ENCODE data around the gene KPNB1. TPM values are rescaled to one million over a fixed set of nuclear protein-coding genes. Genes with fewer than 3 reads are reported as not detected.

KPNB1 gene
- total RNA-seq, 1 donor from 2014 or later, result 350 TPM

DNA sequence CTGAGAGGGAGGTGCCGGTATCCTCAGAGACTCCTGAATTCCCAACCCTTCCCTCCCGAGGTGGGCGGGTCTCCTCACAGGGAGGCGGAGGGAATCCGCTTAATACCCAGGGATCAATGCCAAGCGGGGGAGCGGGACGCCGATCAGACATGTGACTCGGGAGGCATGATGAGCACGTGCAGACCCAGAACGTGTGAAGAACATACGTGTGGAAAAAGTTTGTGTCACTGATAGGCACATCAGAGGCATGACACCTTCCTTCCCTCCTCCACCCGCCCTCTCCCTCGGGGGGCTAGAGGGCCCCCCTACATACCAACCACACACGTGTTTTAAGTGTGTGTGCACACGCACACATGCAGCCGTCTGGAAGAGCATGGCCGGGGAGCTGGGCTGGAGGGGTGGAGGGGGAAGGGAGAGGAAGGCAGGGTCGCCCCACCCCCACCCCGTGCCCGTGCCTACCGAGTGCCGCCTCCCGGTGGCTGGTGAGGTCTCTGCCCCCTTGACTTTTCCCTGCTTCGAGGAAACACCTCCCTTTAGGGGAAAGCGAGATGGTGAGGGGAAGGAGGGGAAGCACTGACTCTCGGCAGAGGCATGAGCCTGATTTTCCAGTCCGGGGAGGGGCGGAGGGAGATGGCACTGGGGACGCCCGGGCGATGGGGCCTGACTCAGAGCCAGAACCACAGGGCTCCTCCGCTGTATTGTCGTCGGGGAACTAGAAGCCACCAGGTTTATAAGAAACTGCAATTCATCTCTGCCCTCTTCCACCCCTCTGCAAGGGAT lies 71.2 kb downstream of the KPNB1 start:
- no peak overlapping the region for H3K4me3 Mint-ChIP-seq (ENCODE audit: unreplicated experiment)
- H3K27me3 Mint-ChIP-seq (ENCODE audit: unreplicated experiment), result peaks cover 18% of the 10 kb centered on the region
- peaks cover 11% of the 10 kb centered on the region for H3K4me1 Mint-ChIP-seq (ENCODE audit: low read depth, unreplicated experiment)
- H3K9me3 Mint-ChIP-seq (ENCODE audit: unreplicated experiment), result peaks cover 4% of the 10 kb centered on the region
- TF ChIP-seq, protein P1, sequence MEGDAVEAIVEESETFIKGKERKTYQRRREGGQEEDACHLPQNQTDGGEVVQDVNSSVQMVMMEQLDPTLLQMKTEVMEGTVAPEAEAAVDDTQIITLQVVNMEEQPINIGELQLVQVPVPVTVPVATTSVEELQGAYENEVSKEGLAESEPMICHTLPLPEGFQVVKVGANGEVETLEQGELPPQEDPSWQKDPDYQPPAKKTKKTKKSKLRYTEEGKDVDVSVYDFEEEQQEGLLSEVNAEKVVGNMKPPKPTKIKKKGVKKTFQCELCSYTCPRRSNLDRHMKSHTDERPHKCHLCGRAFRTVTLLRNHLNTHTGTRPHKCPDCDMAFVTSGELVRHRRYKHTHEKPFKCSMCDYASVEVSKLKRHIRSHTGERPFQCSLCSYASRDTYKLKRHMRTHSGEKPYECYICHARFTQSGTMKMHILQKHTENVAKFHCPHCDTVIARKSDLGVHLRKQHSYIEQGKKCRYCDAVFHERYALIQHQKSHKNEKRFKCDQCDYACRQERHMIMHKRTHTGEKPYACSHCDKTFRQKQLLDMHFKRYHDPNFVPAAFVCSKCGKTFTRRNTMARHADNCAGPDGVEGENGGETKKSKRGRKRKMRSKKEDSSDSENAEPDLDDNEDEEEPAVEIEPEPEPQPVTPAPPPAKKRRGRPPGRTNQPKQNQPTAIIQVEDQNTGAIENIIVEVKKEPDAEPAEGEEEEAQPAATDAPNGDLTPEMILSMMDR (IDR thresholded peaks at IDR 0.05; ENCODE audit: partially characterized antibody, unreplicated experiment), result no peak
- no peak overlapping the region for H3K27ac Mint-ChIP-seq (ENCODE audit: unreplicated experiment)
- H3K36me3 Mint-ChIP-seq (ENCODE audit: unreplicated experiment), result no peaks in the 10 kb centered on the region
- no peak for DNase-seq

DNA sequence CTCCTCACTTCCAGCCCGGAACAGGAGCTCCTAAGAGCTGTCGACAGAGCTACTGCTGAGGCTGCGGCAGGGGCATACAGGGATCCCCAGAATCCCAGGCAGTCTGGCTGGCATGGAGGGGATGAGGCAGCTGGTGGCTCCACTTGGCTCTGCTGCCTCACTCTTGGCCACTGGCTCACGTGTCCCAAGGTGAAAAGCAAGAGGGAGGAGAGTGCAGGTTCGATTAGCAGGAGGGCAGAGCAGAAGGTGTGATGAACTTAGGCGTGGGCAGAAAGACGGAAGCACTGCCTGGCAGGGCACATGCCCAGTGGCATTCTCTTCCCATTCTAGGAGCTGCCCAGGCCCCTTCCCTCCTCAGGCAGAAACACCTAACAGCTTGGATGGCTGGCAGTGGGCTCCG lies 72.0 kb downstream of the KPNB1 start:
- TF ChIP-seq, protein P1 (IDR thresholded peaks at IDR 0.05; ENCODE audit: partially characterized antibody, unreplicated experiment), result no peak
- H3K27ac Mint-ChIP-seq (ENCODE audit: unreplicated experiment), result no peak overlapping the region
- peaks cover 4% of the 10 kb centered on the region for H3K9me3 Mint-ChIP-seq (ENCODE audit: unreplicated experiment)
- H3K4me1 Mint-ChIP-seq (ENCODE audit: low read depth, unreplicated experiment), result peaks cover 11% of the 10 kb centered on the region
- no peak for DNase-seq
- peak overlapping the region; percentile 18 for H3K4me3 Mint-ChIP-seq (ENCODE audit: unreplicated experiment)
- peaks cover 18% of the 10 kb centered on the region for H3K27me3 Mint-ChIP-seq (ENCODE audit: unreplicated experiment)
- H3K36me3 Mint-ChIP-seq (ENCODE audit: unreplicated experiment), result no peaks in the 10 kb centered on the region

DNA sequence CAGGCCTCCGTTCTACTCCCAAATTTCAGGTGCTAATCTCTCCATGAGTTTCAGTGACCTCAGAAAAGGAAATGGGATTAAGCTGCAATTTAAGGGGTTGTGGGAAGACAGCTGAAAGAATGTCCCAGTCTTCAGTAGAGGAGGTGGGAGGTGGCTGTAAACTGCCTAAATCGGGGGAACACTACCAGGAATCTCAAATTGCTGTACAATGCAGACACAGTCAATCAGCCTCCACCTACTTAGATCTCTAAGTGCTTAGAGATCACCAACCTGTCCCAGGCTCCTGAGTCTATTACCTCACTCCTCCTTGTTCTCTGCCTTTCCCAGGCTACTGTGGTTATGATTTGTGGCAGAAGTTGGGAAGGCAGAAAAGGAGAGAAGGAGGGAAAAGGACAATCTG lies 75.0 kb downstream of the KPNB1 start:
- TF ChIP-seq, protein P1 (IDR thresholded peaks at IDR 0.05; ENCODE audit: partially characterized antibody, unreplicated experiment), result no peak
- peaks cover 4% of the 10 kb centered on the region for H3K9me3 Mint-ChIP-seq (ENCODE audit: unreplicated experiment)
- H3K36me3 Mint-ChIP-seq (ENCODE audit: unreplicated experiment), result no peaks in the 10 kb centered on the region
- H3K27me3 Mint-ChIP-seq (ENCODE audit: unreplicated experiment), result peaks cover 16% of the 10 kb centered on the region
- no peak overlapping the region for H3K4me3 Mint-ChIP-seq (ENCODE audit: unreplicated experiment)
- H3K4me1 Mint-ChIP-seq (ENCODE audit: low read depth, unreplicated experiment), result no peaks in the 10 kb centered on the region
- no peak for DNase-seq
- H3K27ac Mint-ChIP-seq (ENCODE audit: unreplicated experiment), result no peak overlapping the region

DNA sequence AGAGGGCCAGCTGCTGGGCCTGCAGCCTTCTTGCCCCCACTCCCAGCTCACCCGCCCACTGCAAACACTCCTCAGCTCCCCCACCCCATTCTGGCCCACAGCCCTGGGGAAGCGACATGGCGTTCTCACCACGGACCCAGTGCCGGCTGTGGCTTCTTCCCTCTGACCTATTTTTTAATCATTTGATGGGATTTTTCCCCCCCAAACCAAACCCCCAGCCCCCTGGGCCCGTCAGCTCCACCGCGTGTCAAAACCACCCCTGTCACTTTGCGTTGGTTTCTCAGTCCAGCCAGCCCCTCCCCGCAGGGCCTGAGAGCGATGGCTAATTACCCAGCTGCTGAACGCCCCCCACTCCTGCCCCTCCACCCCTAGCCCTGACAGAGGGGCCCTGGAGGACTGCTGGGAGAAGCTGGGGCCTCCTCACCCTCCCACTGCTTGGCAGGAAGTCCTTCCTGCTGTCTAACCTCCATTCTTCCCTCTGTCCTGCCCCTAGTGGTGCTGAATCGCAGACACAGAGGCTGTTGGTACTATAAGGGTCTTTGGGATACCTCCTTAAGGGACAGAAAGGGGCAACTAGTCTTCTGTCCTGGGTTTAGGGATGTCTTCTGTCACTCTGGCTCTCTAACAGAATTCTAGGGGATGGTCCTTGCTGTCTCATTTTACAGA lies 75.9 kb downstream of the KPNB1 start:
- Mint-ChIP-seq H3K4me3 (ENCODE audit: unreplicated experiment) (no peak overlapping the region), H3K36me3 (ENCODE audit: unreplicated experiment) (no peaks in the 10 kb centered on the region), H3K27ac (ENCODE audit: unreplicated experiment) (no peak overlapping the region), H3K9me3 (ENCODE audit: unreplicated experiment) (peaks cover 1% of the 10 kb centered on the region), H3K4me1 (ENCODE audit: low read depth, unreplicated experiment) (no peaks in the 10 kb centered on the region), H3K27me3 (ENCODE audit: unreplicated experiment) (peaks cover 11% of the 10 kb centered on the region)
- no peak for DNase-seq
- TF ChIP-seq, protein P1 (IDR thresholded peaks at IDR 0.05; ENCODE audit: partially characterized antibody, unreplicated experiment), result peak; percentile 21

Data from glutamatergic neuron (in vitro differentiated cells).